ENCODE measurements around the gene MPST. TPM values are rescaled to one million over a fixed set of nuclear protein-coding genes. Genes with fewer than 3 reads are reported as not detected.

MPST gene
- total RNA-seq, 1 donor from 2014 or later: 58.8 TPM

- no peak for TF ChIP-seq CTCF (IDR thresholded peaks at IDR 0.05; ENCODE audit: partially characterized antibody, unreplicated experiment)
Measured at GRCh38 chr22:37044634-37045625, 25.4 kb downstream of the MPST start.

GRCh38 chr22:37045958-37046357 is 26.4 kb downstream of the MPST start:
- Mint-ChIP-seq H3K36me3 (ENCODE audit: unreplicated experiment) (no peaks in the 10 kb centered on the region), H3K27ac (ENCODE audit: unreplicated experiment) (peak overlapping the region; percentile 99), H3K27me3 (ENCODE audit: unreplicated experiment) (peaks cover 7% of the 10 kb centered on the region), H3K4me1 (ENCODE audit: low read depth, unreplicated experiment) (peaks cover 29% of the 10 kb centered on the region), H3K9me3 (ENCODE audit: unreplicated experiment) (peaks cover 22% of the 10 kb centered on the region), H3K4me3 (ENCODE audit: unreplicated experiment) (no peak overlapping the region)
- peak; percentile 68 for TF ChIP-seq CTCF (IDR thresholded peaks at IDR 0.05; ENCODE audit: partially characterized antibody, unreplicated experiment)
- DNase-seq: no peak

More at GRCh38 chr22:37044634-37045625, 25.4 kb downstream of the MPST start:
- DNase-seq: no peak
- peaks cover 29% of the 10 kb centered on the region for H3K4me1 Mint-ChIP-seq (ENCODE audit: low read depth, unreplicated experiment)
- H3K27me3 Mint-ChIP-seq (ENCODE audit: unreplicated experiment): peaks cover 7% of the 10 kb centered on the region
- H3K27ac Mint-ChIP-seq (ENCODE audit: unreplicated experiment): peak overlapping the region; percentile 17
- H3K9me3 Mint-ChIP-seq (ENCODE audit: unreplicated experiment): peaks cover 22% of the 10 kb centered on the region
- H3K36me3 Mint-ChIP-seq (ENCODE audit: unreplicated experiment): no peaks in the 10 kb centered on the region
- no peak overlapping the region for H3K4me3 Mint-ChIP-seq (ENCODE audit: unreplicated experiment)

- peaks cover 29% of the 10 kb centered on the region for H3K4me1 Mint-ChIP-seq (ENCODE audit: low read depth, unreplicated experiment)
- peaks cover 23% of the 10 kb centered on the region for H3K9me3 Mint-ChIP-seq (ENCODE audit: unreplicated experiment)
- H3K27ac Mint-ChIP-seq (ENCODE audit: unreplicated experiment): peak overlapping the region; percentile 99
- TF ChIP-seq CTCF (IDR thresholded peaks at IDR 0.05; ENCODE audit: partially characterized antibody, unreplicated experiment): no peak
- peaks cover 7% of the 10 kb centered on the region for H3K27me3 Mint-ChIP-seq (ENCODE audit: unreplicated experiment)
- DNase-seq: no peak
- no peaks in the 10 kb centered on the region for H3K36me3 Mint-ChIP-seq (ENCODE audit: unreplicated experiment)
- peak overlapping the region; percentile 63 for H3K4me3 Mint-ChIP-seq (ENCODE audit: unreplicated experiment)
Measured at GRCh38 chr22:37046589-37046988, 27.0 kb downstream of the MPST start.

- Mint-ChIP-seq H3K4me1 (ENCODE audit: low read depth, unreplicated experiment) (peaks cover 29% of the 10 kb centered on the region), H3K27me3 (ENCODE audit: unreplicated experiment) (peaks cover 7% of the 10 kb centered on the region), H3K4me3 (ENCODE audit: unreplicated experiment) (peak overlapping the region; percentile 63), H3K9me3 (ENCODE audit: unreplicated experiment) (peaks cover 22% of the 10 kb centered on the region), H3K27ac (ENCODE audit: unreplicated experiment) (peak overlapping the region; percentile 99), H3K36me3 (ENCODE audit: unreplicated experiment) (no peaks in the 10 kb centered on the region)
- no peak for TF ChIP-seq CTCF (IDR thresholded peaks at IDR 0.05; ENCODE audit: partially characterized antibody, unreplicated experiment)
- DNase-seq: peak; percentile 62
Measured at GRCh38 chr22:37047006-37047405, 27.5 kb downstream of the MPST start.

- DNase-seq: no peak
- H3K4me1 Mint-ChIP-seq (ENCODE audit: low read depth, unreplicated experiment): peaks cover 31% of the 10 kb centered on the region
Measured at GRCh38 chr22:37048133-37048532, 28.6 kb downstream of the MPST start.

More at GRCh38 chr22:37048133-37048532, 28.6 kb downstream of the MPST start:
- TF ChIP-seq CTCF (IDR thresholded peaks at IDR 0.05; ENCODE audit: partially characterized antibody, unreplicated experiment): no peak
- H3K27me3 Mint-ChIP-seq (ENCODE audit: unreplicated experiment): peaks cover 7% of the 10 kb centered on the region
- H3K9me3 Mint-ChIP-seq (ENCODE audit: unreplicated experiment): peaks cover 19% of the 10 kb centered on the region
- H3K4me3 Mint-ChIP-seq (ENCODE audit: unreplicated experiment): no peak overlapping the region
- H3K27ac Mint-ChIP-seq (ENCODE audit: unreplicated experiment): no peak overlapping the region
- no peaks in the 10 kb centered on the region for H3K36me3 Mint-ChIP-seq (ENCODE audit: unreplicated experiment)
